HG03108 (cell line): ENCODE results near the gene RASD2.
"Not testable (repeated sequence)": the region's sequence is repeated elsewhere in the genome, so short reads cannot be mapped to it uniquely, and the experiment has no call there.

Experiments
- ATAC-seq: cut with Tn5 transposase; IDR thresholded peaks from one replicate; pipeline ENCODE4 v1.9.1; 2021; ENCODE audit warnings: moderate library complexity; ENCODE audit not compliant: unreplicated experiment

RASD2 gene, protein sequence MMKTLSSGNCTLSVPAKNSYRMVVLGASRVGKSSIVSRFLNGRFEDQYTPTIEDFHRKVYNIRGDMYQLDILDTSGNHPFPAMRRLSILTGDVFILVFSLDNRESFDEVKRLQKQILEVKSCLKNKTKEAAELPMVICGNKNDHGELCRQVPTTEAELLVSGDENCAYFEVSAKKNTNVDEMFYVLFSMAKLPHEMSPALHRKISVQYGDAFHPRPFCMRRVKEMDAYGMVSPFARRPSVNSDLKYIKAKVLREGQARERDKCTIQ

GRCh38 chr22:35540595-35541253 lies at the start of gene RASD2:
TSS of gene RASD2 (plus strand) at chr22:35540831. CDS start at chr22:35546810, 5,979 bp downstream.
- no peak for ATAC-seq

GRCh38 chr22:35491061-35491907 lies 49.3 kb upstream of the RASD2 start:
- not testable (repeated sequence) for ATAC-seq

DNA sequence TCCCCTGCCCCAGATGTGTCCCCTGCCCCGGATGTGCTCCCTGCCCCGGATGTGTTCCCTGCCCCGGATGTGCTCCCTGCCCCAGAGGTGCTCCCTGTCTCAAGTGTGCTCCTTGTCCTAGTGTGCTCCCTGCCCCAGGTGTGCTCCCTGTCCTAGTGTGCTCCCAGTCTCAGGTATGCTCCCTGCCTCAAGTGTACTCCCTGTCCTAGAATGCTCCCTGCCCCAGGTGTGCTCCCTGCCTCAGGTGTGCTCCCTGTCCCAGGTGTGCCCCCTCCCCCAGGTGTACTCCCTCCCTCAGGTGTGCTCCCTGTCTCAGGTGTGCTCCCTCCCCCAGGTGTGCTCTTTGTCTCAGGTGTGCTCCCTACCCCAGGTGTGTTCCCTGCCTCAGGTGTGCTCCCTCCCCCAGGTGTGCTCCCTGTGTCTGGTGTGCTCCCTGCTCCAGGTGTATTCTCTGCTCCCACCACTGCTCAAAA lies 48.7 kb upstream of the RASD2 start:
- ATAC-seq, result no peak

DNA sequence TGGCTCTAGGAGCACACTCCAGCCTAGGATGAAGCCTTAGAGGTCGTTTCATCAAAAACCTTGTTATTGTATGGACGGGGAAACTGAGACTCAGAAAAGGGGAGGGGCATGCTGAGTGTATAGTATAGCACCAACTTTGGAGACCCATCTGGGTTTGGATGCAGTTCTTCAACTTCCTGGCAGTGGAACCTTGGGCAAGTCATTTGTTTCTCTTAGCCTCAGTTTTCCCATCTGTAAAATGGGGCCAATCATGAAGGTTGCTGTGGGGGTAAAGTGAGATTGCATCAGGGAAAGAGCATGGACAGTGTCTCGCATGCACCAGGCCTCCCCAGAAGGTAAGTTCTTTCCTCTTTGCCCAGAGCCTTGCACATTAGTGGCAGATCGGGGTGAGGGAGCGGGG lies 47.6 kb upstream of the RASD2 start:
- no peak for ATAC-seq

DNA sequence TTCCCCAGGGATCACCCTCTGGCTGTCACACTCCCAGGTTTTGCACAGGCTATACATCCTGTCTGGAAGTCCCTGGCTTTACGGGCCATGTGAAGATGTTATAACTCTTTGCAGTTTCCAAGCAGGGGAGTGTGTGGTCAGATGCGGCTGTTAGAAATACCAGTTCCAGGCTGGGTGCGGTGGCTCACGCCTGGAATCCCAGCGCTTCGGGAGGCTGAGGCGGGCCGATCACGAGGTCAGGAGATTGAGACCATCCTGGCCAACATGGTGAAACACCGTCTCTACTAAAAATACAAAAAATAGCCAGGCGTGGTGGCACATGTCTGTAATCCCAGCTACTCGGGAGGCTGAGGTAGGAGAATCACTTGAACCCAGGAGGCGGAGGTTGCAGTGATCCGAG lies 44.9 kb upstream of the RASD2 start:
- ATAC-seq, result not testable (repeated sequence)

GRCh38 chr22:35496768-35497312 lies 43.8 kb upstream of the RASD2 start:
- no peak for ATAC-seq

DNA sequence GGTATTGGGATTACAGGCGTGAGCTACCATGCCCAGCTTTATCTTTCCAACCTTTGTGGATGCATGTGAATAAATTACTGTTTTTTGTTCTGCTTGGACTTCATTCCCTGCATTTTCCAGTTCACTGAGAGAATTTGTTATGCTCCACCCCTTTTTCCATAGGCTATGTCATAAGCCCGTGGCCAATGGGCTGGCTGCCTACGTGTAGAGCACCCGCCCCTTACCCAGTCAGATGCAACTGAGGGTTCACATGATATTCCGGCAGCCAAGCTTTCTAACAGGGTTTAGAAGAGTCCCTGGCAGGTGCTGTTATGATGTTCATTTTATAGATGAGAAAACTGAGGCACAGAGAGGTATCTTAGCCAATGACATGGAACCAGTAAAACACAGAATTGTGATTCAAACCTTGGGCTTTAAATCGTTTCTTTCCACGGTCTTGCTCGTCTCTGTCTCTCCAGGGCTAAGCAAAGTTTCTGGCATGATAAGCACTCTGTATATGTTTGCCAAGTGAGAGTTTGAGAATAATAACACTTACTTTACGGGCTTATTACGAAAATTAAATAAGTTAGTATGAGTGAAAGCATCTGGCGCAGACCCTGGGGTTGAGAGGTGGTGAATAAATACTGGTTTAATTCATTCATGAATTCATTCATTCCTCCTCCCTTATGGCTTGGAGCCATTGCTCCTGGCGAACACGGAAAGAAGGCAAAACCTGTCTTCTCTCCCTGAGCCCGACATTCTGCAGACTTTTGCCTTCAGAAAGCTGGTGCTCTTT lies 42.4 kb upstream of the RASD2 start:
- ATAC-seq, result no peak

GRCh38 chr22:35502836-35503235 lies 37.8 kb upstream of the RASD2 start:
- no peak for ATAC-seq

GRCh38 chr22:35505399-35506258 lies 35.0 kb upstream of the RASD2 start:
- ATAC-seq, result no peak

DNA sequence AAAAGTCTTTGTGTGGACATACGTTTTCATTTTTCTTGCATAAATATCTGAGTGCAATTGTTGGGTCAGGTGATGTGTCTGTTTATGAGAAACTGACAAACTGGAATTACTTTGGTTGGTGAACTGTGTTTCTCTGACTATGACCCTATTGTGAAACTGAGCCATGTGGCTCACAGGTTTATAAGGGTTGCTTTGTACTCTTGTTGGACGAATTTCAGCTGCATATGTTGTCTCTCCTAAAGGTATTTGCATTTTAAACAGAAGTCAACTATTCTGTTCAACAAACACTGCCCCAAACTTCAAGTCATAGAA lies 34.4 kb upstream of the RASD2 start:
- ATAC-seq, result no peak

- ATAC-seq, result not testable (repeated sequence)
These were observed 32.8 kb upstream of the RASD2 start for GRCh38 chr22:35507851-35508250.

DNA sequence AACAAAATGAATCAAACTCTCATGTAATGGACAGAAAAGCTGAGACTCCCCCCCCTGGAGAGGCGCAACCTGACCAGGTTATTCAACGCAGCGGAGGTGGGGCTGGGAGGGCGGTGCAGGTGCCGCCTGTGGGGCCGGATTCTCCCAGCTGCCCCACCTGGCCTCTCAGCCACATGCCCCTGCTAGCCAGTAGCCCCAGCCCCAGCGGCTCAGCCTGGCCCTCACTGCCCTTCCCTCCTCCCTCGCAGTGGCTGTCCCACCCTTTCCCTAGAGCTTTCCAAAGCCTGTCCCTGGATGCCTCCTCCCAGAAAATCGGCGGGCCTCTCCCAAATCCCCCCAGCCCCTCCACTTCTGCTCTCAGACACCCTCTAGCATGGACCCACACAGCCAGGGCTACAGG lies 31.2 kb upstream of the RASD2 start:
- ATAC-seq, result no peak

GRCh38 chr22:35509960-35510359 lies 30.7 kb upstream of the RASD2 start:
- no peak for ATAC-seq

DNA sequence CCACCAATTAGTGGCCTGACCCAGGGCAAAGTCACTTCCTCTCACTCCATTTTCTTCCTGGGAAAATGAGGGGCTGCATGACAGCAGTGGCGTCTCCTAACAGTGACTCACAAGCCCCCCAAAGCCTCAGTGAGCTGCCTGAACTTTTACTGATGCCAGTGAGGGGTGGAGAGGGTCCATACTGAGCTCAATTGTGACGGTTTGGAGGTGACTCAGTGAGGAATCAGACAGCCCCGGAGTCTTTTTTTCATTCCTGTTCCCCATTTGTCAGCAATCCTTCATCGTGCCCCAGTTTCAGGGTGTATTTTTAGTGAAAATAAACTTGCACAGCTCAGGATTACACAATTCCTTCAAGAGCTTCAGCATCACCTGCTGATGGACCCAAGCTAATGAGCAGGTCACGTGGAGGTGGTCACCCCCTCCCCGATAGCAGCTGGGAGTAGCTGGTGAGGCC lies 30.1 kb upstream of the RASD2 start:
- ATAC-seq, result no peak

- ATAC-seq, result no peak
These were observed 29.7 kb upstream of the RASD2 start for GRCh38 chr22:35510951-35511350.

DNA sequence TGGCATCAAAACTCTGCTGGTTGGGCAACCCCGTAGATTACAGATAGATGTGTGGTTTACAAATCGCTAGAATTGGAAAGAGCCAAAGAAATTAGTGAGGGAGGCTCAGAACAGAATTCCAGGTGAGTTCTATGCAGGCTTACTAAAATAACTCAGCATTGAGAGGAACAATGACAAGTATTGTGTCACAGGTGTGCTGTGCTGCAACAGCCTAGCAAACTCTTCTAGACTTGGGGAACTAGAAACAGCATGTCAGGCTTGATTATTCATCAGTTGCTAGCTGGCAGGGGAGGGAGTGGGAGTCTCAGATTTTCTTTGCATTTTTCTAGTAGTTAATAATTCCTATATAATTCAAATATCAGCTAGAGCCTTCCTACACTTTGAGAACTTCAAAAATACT lies 26.3 kb upstream of the RASD2 start:
- ATAC-seq, result no peak

GRCh38 chr22:35515952-35516351 lies 24.7 kb upstream of the RASD2 start:
- not testable (repeated sequence) for ATAC-seq

DNA sequence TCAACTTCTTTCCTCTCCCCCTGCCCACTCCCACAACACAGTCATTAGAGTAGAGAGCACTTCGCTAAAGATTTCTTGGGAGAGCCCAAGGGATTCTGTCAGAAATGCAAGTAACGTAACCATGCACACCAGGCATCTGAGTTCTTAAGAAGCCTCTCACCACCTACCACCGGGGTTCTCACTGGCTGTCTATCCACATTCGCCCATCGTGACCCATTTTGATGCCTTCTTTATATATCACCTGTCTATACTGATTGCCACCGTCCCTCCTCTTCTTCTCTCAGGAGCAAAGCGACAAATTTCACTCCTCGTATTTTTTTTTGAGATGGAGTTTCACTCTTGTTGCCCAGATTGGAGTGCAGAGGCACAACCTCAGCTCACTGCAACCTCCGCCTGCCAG lies 23.9 kb upstream of the RASD2 start:
- no peak for ATAC-seq

- no peak for ATAC-seq
These were observed 23.4 kb upstream of the RASD2 start for GRCh38 chr22:35517207-35517606.
